Bronchus fibroblast of lung (primary cell): ENCODE measurements around the gene PDK3. TPM values are rescaled to one million over a fixed set of nuclear protein-coding genes. Genes with fewer than 3 reads are reported as not detected.

Experiments
- total RNA-seq: library from RNA; depleted of rRNA; stranded (reverse); fragments of >200 nt; gene quantifications from 2 replicates; pipeline ENCODE4 v1.2.3, GENCODE V29; 2015

PDK3 gene
- total RNA-seq, result 3.3 and 4.4 TPM in 2 replicates

GRCh38 chrX:24464836-24465531 lies at the start of gene PDK3:
PDK3 (plus strand) TSS chrX:24465286; CDS start chrX:24465456, 170 bp downstream.

Other genes starting within 250 kb of the PDK3 start
- not detected in 2 replicates for gene SUPT20HL2, start 151.2 kb upstream of the PDK3 start, total RNA-seq
- not detected in 2 replicates for gene SUPT20HL1, start 104.6 kb upstream of the PDK3 start, total RNA-seq
- gene PCYT1B, start 182.1 kb downstream of the PDK3 start, total RNA-seq, result 2.5 and 3.2 TPM in 2 replicates
- 10.1 and 10.3 TPM in 2 replicates for gene POLA1, start 228.6 kb downstream of the PDK3 start, total RNA-seq